ENCODE results near the gene MRRF.
A peak's percentile ranks its signal among the peaks of the same experiment; 100 is the strongest.
"Not testable (repeated sequence)": the region's sequence is repeated elsewhere in the genome, so short reads cannot be mapped to it uniquely, and the experiment has no call there.

The MRRF gene

GRCh38 chr9:122350577-122351355 is 86.1 kb downstream of the MRRF start:
- H3K4me3 ChIP-seq (replicated peaks; ENCODE audit: low read depth, low read length): no peak overlapping the region
- DNase-seq (ENCODE audit: low read depth): peak; percentile 77
- TF ChIP-seq, protein P1, sequence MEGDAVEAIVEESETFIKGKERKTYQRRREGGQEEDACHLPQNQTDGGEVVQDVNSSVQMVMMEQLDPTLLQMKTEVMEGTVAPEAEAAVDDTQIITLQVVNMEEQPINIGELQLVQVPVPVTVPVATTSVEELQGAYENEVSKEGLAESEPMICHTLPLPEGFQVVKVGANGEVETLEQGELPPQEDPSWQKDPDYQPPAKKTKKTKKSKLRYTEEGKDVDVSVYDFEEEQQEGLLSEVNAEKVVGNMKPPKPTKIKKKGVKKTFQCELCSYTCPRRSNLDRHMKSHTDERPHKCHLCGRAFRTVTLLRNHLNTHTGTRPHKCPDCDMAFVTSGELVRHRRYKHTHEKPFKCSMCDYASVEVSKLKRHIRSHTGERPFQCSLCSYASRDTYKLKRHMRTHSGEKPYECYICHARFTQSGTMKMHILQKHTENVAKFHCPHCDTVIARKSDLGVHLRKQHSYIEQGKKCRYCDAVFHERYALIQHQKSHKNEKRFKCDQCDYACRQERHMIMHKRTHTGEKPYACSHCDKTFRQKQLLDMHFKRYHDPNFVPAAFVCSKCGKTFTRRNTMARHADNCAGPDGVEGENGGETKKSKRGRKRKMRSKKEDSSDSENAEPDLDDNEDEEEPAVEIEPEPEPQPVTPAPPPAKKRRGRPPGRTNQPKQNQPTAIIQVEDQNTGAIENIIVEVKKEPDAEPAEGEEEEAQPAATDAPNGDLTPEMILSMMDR (IDR thresholded peaks at IDR 0.05; ENCODE audit: low read length, missing control alignments): peak; percentile 94

DNA sequence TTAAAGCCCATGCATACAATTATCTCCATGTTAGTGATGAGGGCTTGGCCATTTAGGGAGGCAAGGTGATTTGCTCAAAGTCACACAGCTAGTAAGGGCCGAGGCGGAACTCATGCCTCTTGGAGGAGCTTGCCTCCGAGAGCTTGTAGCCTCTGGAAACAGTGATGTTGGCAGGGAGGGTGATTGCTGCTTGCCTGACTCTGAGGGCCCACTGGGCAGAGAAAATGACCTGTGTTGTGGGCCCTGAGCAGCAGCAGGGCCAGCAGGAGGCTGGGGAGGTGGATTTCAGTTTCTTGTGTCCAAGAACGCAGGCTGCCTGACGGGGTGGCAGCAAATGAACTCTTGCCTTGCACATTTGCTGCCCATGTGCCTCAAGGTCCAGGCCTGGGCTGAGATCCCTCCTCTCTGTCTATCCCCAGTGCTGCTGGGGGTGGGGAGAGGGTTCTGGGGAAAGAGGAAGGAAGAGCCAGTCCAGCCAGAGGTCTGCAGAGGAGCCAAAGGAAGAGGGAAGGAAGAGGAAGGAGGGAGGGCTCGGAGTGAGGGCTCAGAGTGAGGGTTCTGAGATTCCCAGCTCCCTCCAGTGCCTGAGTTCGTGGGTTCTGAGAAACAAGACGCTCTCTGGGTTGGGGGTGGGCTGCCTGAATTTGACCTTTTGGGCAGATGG is 90.0 kb downstream of the MRRF start:
- DNase-seq (ENCODE audit: low read depth): no peak
- H3K4me3 ChIP-seq (replicated peaks; ENCODE audit: low read depth, low read length): no peak overlapping the region
- TF ChIP-seq, protein P1 (IDR thresholded peaks at IDR 0.05; ENCODE audit: low read length, missing control alignments): no peak

- TF ChIP-seq, protein P1 (IDR thresholded peaks at IDR 0.05; ENCODE audit: low read length, missing control alignments): no peak
- DNase-seq (ENCODE audit: low read depth): no peak
- no peak overlapping the region for H3K4me3 ChIP-seq (replicated peaks; ENCODE audit: low read depth, low read length)
Measured at GRCh38 chr9:122355336-122355875, 90.7 kb downstream of the MRRF start.

DNA sequence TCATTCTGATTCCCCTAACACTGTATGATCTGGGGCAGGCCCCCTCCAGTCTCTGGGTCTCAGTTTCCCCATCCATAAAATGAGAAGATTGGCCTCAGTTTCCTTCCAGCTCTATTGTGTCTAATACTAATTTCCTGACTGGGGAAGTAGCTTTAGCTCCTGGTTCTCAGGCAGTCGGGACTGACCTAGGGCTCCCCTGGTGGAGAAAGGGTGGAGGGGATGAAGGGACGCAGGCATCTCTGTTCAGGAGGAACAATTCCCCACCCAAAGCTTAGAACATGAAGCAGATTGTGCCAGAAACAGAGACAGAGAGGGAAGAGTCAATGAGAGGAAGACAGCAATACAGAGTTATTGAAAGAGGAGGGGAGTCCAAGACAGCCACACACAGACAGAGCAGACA is 91.9 kb downstream of the MRRF start:
- no peak for DNase-seq (ENCODE audit: low read depth)
- H3K4me3 ChIP-seq (replicated peaks; ENCODE audit: low read depth, low read length): no peak overlapping the region
- TF ChIP-seq, protein P1 (IDR thresholded peaks at IDR 0.05; ENCODE audit: low read length, missing control alignments): peak; percentile 54

DNA sequence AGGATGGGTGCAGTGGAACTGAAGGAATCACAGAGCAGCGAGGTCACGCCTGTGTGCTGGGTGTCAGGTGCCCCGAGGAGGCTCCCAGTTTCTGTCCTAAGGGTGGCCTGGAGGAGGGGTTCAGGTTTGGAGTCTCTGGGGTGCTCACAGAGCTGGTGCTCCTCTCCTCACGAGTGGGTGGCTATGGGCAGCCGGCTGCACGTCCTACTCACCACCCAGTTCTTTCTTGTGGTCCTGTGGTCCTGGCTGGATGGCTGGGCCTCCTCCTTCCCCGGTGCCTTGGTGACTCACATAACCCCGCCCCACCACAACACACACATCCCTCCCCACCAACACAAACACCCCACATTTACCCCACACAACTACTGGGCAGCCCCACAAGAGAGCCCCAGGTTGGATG is 96.2 kb downstream of the MRRF start:
- TF ChIP-seq, protein P1 (IDR thresholded peaks at IDR 0.05; ENCODE audit: low read length, missing control alignments): no peak
- DNase-seq (ENCODE audit: low read depth): no peak
- H3K4me3 ChIP-seq (replicated peaks; ENCODE audit: low read depth, low read length): no peak overlapping the region

- H3K4me3 ChIP-seq (replicated peaks; ENCODE audit: low read depth, low read length); DNase-seq (ENCODE audit: low read depth): not testable (repeated sequence)
Measured at GRCh38 chr9:122363131-122363530, 98.4 kb downstream of the MRRF start.

DNA sequence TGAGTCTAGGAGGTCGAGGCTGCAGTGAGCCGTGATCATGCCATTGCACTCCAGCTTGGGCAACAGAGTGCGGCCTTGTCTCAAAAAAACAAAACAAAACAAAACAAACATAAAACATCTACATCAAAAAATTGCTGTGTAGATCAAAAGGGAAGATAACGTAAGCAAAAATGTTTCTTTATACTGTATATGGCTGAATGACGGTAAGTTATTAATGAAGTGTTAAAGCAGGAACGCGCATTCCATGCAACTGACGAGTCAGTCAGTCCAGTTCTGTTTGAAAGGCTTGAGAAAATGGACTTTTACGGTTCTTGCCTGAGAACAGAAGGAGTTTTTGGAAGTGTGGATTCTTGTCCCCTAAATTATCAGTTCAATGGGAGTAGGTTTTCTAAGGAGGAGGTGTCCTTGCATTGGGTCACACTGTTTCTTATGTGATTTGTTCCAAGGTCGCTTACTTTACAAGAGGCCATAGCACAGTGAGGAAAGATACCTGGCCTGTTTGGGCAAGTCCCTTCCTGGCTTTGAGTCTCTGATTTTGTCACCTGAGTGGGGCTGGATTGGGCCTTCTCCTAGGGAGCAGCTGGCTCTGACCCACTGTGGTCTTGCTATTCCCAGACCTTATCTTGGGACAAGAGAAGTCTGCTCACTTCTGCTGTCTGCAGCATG is 99.6 kb downstream of the MRRF start:
- H3K4me3 ChIP-seq (replicated peaks; ENCODE audit: low read depth, low read length): no peak overlapping the region
- no peak for DNase-seq (ENCODE audit: low read depth)
- TF ChIP-seq, protein P1 (IDR thresholded peaks at IDR 0.05; ENCODE audit: low read length, missing control alignments): no peak
